ENCODE results near the gene SETD1B.
"Not testable (repeated sequence)": the region's sequence is repeated elsewhere in the genome, so short reads cannot be mapped to it uniquely, and the experiment has no call there.

SETD1B gene

DNA sequence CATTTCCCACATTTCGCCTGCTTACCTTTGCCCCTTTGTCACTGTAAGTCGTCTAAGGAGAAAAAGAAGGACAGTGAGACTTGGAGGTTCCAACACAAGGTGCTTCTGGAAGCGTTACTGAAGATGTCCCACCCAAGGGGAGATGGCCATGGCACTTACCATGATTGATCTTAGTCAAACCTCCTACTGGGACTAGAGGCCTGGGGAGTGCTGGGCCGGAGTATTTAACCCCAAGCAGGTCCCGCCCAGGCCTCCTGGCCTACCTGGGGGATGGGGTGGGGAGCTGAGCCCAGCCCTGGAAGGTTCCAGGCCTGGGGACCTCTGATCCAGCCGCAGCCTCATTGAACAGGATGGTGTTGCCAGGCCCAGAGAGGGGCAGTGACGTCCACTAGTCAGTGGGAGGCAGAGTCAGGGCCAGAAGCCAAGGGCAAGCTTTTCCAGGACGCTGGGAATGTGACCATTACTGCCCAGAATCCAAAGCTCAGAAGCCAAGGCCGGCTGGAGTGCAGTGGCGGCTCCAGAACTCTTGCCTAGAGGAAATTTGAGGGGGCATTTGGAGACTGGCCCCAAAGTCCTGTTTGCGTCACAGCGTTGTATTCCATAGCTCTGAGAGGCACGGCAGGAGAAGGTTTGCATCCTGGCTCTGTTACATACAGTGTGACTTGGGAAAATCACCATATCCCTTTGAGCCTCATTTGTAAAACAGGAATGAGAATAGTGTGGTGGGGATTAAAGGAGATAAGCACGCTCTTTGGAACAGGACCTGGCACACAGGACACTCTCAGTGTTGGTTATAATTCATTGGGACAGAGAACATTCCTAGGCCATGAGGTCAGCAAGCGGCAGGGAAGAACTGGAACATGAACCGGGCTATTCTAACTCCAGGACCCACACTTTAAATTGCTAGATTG is 55.1 kb downstream of the SETD1B start, which contains the start of gene HPD:
Gene HPD (minus strand): TSS at position 198 of the 911 bp plus-strand sequence. CDS start 36 bp downstream, at position 162.
- DNase-seq = no peak

DNA sequence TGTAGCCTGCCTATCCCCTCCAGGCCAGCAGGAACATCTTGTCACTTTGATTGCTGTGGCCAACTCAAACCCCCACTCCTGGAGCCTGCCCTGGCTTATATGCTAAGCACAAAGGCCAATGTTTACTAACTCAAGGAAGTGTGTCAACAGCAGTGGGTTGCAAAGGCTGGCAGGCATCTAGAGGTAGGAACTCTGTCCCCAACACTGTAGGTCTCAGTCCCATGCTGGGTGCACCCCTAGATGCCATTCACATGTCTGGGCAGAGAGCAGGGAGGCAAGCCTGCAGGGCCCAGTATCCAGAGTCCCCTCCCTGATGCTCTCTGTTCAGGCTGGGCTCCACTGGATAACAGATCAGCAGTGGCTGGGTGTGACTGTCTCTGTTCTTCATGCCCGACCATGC is 56.4 kb downstream of the SETD1B start:
- DNase-seq = no peak

GRCh38 chr12:121860699-121861098 is 56.9 kb downstream of the SETD1B start:
- not testable (repeated sequence) for DNase-seq

DNA sequence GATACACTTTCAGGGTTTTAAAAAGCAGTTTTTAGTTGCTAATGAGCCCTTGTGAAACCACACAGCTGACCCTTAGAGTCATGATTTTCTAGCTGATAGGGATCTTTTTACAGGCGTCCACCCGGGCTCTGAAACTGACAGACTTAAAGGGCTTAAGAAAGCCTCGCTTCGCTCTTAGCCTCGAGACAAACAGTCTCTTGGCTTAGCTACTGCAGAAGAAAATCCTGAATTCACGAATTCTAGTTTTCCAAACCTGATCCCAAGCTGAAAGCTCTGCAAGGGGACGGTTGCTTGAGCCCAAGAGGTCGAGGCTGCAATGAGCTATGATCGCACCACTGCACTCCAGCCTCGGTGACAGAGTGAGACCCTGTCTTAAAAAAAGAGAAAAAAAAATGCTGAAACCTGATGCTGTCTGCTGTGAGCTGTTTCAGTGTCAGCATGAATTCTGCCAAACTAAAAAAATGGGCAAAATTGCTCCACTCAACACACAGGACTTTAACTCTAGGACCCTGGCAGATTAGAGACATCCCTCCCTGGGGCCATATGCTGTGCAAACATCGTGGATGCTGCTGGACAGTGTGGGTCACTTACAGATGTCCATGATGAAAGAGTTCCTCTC is 57.9 kb downstream of the SETD1B start:
- no peak for DNase-seq

- DNase-seq = no peak
Observed at GRCh38 chr12:121866331-121866730, 62.5 kb downstream of the SETD1B start.

DNA sequence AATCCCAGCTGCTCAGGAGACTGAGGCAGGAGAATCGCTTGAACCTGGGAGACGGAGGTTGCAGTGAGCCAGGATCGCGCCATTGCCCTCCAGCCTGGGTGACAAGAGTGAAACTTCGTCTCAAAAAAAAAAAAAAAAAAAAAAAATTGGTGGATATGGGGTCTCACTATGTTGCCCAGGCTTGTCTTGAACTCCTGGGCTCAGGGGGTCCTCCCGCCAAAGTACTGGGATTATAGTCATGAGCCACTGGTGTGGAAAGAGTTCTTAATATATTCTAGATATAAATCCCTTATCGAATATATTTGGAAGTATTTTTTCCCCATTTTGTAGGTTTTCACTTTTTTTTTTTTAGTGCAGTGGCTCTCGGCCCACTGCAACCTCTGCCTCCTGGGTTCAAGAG is 65.4 kb downstream of the SETD1B start:
- DNase-seq = not testable (repeated sequence)

DNA sequence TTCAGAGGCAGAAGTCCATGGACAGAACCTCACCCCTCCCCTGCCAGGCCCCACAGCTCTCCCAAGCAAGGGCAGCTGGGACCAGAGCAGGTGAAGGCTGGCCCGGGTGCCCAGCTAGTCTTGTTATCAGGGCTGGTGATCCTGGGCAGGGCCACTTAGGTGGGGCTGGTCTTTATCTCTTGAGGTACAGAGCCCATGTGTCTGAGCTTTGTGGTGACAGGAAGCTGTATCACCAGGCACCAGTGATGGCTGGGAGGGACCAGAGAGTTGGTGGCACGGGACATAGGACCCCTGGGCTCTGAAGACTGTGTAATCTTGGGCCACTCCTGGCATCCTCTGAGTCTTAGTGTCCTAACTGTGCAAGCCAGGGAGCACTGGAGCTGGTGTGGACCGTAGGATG is 67.7 kb downstream of the SETD1B start:
- no peak for DNase-seq

DNA sequence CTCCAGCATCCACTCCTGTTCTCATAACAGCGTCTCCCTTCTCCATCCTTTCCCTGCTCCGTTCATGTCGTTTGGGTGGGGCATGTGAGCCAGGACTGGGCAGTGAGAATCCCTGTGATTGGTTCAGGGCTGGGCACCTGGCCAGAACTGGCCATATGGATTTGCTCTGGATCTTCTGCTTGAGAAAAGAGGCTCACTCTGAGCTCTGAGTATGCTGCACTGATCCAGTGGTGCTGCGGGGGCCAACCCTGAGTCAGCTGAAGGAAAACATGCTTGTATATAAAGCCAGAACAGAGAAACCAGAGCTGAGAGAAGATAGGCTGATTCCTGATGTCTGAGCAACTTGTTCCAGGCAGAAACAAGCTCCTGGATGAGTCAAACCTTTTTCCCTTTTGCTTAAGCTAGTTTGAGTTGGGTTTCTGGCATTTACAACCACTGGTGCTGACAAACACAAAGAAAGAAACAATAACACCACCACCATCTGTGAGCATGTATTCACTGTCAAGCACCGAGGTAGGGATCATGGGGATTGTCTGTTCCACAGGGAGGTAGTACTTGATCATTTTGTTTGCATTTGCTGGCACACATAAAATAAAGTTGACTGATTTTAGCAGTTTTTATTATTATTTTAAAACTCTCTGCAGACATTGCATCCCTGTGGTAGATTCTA is 68.9 kb downstream of the SETD1B start:
- no peak for DNase-seq

- no peak for DNase-seq
Observed at GRCh38 chr12:121873216-121873569, 69.4 kb downstream of the SETD1B start.

- no peak for DNase-seq
Observed at GRCh38 chr12:121874071-121874470, 70.3 kb downstream of the SETD1B start.

DNA sequence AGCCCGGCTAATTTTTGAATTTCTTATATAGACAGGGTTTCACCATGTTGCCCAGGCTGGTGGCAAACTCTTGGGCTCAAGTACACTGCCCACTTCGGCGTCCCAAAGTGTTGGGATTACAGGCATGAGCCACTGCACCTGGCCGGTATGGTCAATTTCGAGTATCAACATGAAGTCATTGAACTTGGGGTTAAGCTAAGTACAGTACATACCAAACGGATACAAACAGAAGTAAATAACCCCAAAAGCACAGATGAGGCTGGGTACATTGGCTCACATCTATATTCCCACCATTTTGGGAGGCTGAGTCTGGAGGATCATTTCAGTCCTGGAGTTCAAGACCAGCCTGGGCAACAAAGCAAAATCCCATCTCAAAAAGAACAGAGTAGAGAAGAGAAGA is 71.8 kb downstream of the SETD1B start:
- DNase-seq = no peak

- not testable (repeated sequence) for DNase-seq
Observed at GRCh38 chr12:121876080-121876447, 72.3 kb downstream of the SETD1B start.

Data from NK-92 treated with Interleukin-12 subunit alpha and Interleukin-12 subunit beta, amount 100 ng/mL, for 24 hours (cell line).